Rectal smooth muscle tissue (tissue), 1 donor: ENCODE measurements around the gene AADAT.
A peak's percentile ranks its signal among the peaks of the same experiment; 100 is the strongest.

ENCODE experiments used
- H3K27ac ChIP-seq: one replicate; pipeline ENCODE4 v1.7.0; 2013; ENCODE audit warnings: low read depth, low read length, inconsistent platforms
- H3K27me3 ChIP-seq: one replicate; pipeline ENCODE4 v1.7.0; 2013; ENCODE audit warnings: low read length; ENCODE audit not compliant: control insufficient read depth, insufficient read depth
- H3K36me3 ChIP-seq: one replicate; pipeline ENCODE4 v1.7.0; 2013; ENCODE audit warnings: low read length; ENCODE audit not compliant: control insufficient read depth, insufficient read depth
- H3K4me1 ChIP-seq: one replicate; pipeline ENCODE4 v1.7.0; 2013; ENCODE audit warnings: low read length; ENCODE audit not compliant: control insufficient read depth, insufficient read depth
- H3K4me3 ChIP-seq: one replicate; pipeline ENCODE4 v1.7.0; 2013; ENCODE audit warnings: low read length
- H3K9ac ChIP-seq: one replicate; pipeline ENCODE4 v1.7.0; 2013; ENCODE audit warnings: low read length

Gene AADAT

GRCh38 chr4:170040031-170040680, 49.6 kb downstream of the AADAT start:
- H3K36me3 ChIP-seq, result no peaks in the 10 kb centered on the region
- no peaks in the 10 kb centered on the region for H3K4me1 ChIP-seq
- H3K27ac ChIP-seq, result no peak overlapping the region
- no peak overlapping the region for H3K4me3 ChIP-seq
- no peaks in the 10 kb centered on the region for H3K27me3 ChIP-seq
- H3K9ac ChIP-seq, result no peak overlapping the region

DNA sequence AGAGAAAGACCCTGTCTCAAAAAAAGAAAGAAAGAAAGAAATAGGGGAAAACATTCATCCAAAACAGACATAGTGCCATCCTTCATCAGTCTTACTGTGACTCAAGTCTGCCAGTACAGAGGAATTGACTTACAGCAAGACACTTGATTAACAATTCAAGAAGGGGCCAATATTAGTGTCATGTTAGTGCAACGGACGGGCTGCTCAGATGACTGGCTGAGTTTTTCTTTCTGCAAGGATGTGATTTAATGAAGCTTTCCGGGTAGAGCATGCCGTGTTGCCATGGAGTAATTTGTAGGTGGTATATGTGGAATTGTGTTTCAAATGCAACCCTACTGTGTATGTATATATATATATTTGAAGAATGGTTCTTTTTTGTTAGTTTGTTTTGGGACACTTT, 51.0 kb downstream of the AADAT start:
- Histone ChIP-seq H3K27ac (no peak overlapping the region), H3K4me1 (no peaks in the 10 kb centered on the region), H3K27me3 (no peaks in the 10 kb centered on the region), H3K4me3 (no peak overlapping the region), H3K36me3 (no peaks in the 10 kb centered on the region), H3K9ac (no peak overlapping the region)

GRCh38 chr4:170038232-170038631, 51.5 kb downstream of the AADAT start:
- Histone ChIP-seq H3K4me1 (no peaks in the 10 kb centered on the region), H3K27me3 (no peaks in the 10 kb centered on the region), H3K4me3 (no peak overlapping the region), H3K36me3 (no peaks in the 10 kb centered on the region), H3K9ac (no peak overlapping the region), H3K27ac (no peak overlapping the region)

DNA sequence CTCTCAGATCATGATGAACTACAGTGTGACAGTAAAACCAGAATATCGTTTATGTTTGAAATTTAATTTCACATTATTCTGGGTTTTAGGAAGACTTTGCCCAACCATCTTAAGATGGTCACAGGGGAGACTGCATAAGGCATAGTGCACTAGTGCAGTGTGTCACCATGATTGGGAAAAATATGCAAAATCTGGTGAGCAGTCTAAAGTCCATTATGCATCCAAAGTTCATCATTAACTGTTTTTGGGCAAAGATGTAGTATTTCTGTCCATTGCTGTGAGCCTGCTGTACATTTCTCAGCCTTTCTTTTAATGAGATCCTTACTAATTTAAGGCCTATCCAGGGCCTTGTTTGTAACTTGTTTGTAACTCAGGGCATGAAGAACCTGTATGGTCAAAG, 52.3 kb downstream of the AADAT start:
- Histone ChIP-seq H3K4me1 (no peaks in the 10 kb centered on the region), H3K27me3 (no peaks in the 10 kb centered on the region), H3K27ac (no peak overlapping the region), H3K36me3 (no peaks in the 10 kb centered on the region), H3K4me3 (no peak overlapping the region), H3K9ac (no peak overlapping the region)

GRCh38 chr4:170035845-170036244, 53.9 kb downstream of the AADAT start:
- H3K36me3 ChIP-seq, result no peaks in the 10 kb centered on the region
- H3K27ac ChIP-seq, result no peak overlapping the region
- no peaks in the 10 kb centered on the region for H3K4me1 ChIP-seq
- no peak overlapping the region for H3K9ac ChIP-seq
- no peaks in the 10 kb centered on the region for H3K27me3 ChIP-seq
- no peak overlapping the region for H3K4me3 ChIP-seq

- Histone ChIP-seq H3K9ac (no peak overlapping the region), H3K4me3 (no peak overlapping the region), H3K4me1 (no peaks in the 10 kb centered on the region), H3K27ac (no peak overlapping the region), H3K36me3 (no peaks in the 10 kb centered on the region), H3K27me3 (no peaks in the 10 kb centered on the region)
Observed at GRCh38 chr4:170035231-170035630, 54.5 kb downstream of the AADAT start.

DNA sequence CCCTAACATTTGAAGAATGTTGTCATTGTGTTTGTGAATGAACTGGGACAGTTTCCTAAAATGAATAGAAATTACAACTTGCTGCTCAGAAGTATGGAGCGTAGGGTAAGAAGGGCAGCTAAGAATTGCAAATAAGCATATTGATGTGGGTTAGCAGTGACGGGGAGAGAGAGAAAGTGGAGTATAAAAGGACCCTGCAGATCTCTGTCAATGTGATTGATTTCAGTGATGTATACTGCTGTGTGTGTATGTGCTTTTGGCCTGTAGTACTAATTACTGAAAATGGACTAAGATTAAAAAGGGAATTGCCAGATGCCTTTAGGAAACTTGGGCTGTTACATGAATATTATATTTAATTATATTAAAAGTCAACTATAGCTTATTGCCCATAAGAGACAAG, 55.8 kb downstream of the AADAT start:
- no peaks in the 10 kb centered on the region for H3K36me3 ChIP-seq

GRCh38 chr4:170030121-170030520, 59.6 kb downstream of the AADAT start:
- Histone ChIP-seq H3K27ac (no peak overlapping the region), H3K36me3 (no peaks in the 10 kb centered on the region), H3K9ac (no peak overlapping the region), H3K4me3 (no peak overlapping the region), H3K27me3 (no peaks in the 10 kb centered on the region), H3K4me1 (peaks cover 3% of the 10 kb centered on the region)

More for the DNA sequence above, 55.8 kb downstream of the AADAT start:
- no peaks in the 10 kb centered on the region for H3K4me1 ChIP-seq
- no peak overlapping the region for H3K27ac ChIP-seq
- H3K4me3 ChIP-seq, result no peak overlapping the region
- H3K9ac ChIP-seq, result no peak overlapping the region
- no peaks in the 10 kb centered on the region for H3K27me3 ChIP-seq

- H3K36me3 ChIP-seq, result no peaks in the 10 kb centered on the region
- H3K27me3 ChIP-seq, result no peaks in the 10 kb centered on the region
- H3K9ac ChIP-seq, result no peak overlapping the region
- H3K4me3 ChIP-seq, result peak overlapping the region; percentile 96
- H3K4me1 ChIP-seq, result peaks cover 3% of the 10 kb centered on the region
- peak overlapping the region; percentile 33 for H3K27ac ChIP-seq
Observed at GRCh38 chr4:170027181-170027829, 62.5 kb downstream of the AADAT start.

- Histone ChIP-seq H3K9ac (peak within 1 kb of the TSS; percentile 84), H3K4me1 (peaks cover 3% of the 10 kb centered on the region), H3K27me3 (no peaks in the 10 kb centered on the region), H3K4me3 (peak within 1 kb of the TSS; percentile 96), H3K36me3 (no peaks in the 10 kb centered on the region), H3K27ac (peak within 1 kb of the TSS; percentile 74)
Observed at GRCh38 chr4:170026253-170027021, 63.3 kb downstream of the AADAT start, which contains the start of gene MFAP3L. Gene MFAP3L (minus strand): TSS chr4:170026395. CDS start chr4:170005877, 20,518 bp downstream.

- peaks cover 3% of the 10 kb centered on the region for H3K4me1 ChIP-seq
- H3K27me3 ChIP-seq, result no peaks in the 10 kb centered on the region
- H3K27ac ChIP-seq, result no peak overlapping the region
- no peaks in the 10 kb centered on the region for H3K36me3 ChIP-seq
- no peak overlapping the region for H3K9ac ChIP-seq
- H3K4me3 ChIP-seq, result peak overlapping the region; percentile 67
Observed at GRCh38 chr4:170025523-170026252, 64.1 kb downstream of the AADAT start.

DNA sequence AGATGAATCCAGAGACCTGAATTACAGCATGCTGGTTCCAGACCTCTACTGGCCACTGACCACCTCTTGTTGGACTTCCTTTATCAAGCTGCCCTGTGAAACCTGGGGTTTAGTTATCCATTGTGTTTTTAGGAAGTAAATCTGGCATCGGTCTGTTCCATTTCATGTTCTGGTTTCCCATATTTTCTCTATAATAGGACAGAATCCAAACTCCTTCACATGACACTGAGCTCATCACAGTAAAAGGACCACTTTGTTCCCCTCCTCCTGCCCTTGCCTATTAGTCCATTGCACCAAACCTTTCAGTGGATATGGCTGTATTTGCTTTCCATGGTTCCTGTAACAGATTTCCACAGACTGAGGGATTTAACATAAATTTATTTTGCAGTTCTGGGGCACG, 67.5 kb downstream of the AADAT start:
- Histone ChIP-seq H3K27ac (no peak overlapping the region), H3K4me1 (no peaks in the 10 kb centered on the region), H3K4me3 (no peak overlapping the region), H3K36me3 (no peaks in the 10 kb centered on the region), H3K27me3 (no peaks in the 10 kb centered on the region), H3K9ac (no peak overlapping the region)
